ENCODE results near the gene GBP2. TPM values are rescaled to one million over a fixed set of nuclear protein-coding genes. Genes with fewer than 3 reads are reported as not detected.

GBP2 gene
- 48.1 and 87.7 TPM in 2 replicates for total RNA-seq

GRCh38 chr1:89125913-89126580, at the start of gene GBP2:
Gene GBP2, minus strand, starts transcription at chr1:89126114. Its CDS starts 4,148 bp downstream, at chr1:89121966.

GRCh38 chr1:89065079-89065868, 60.6 kb downstream of the GBP2 start, which contains the start of gene GBP1:
Gene GBP1, minus strand, starts transcription at chr1:89065208. Its CDS starts 1,974 bp downstream, at chr1:89063234.

Other genes with a start within 250 kb of the GBP2 start
- 41.0 and 46.2 TPM in 2 replicates for gene GTF2B, start 234.5 kb downstream of the GBP2 start, total RNA-seq
- gene KYAT3, start 133.5 kb downstream of the GBP2 start, total RNA-seq = 15.9 and 50.4 TPM in 2 replicates
- 5.6 and 8.2 TPM in 2 replicates for gene RBMXL1, start 133.5 kb downstream of the GBP2 start, total RNA-seq
- 18.9 and 32.5 TPM in 2 replicates for gene GBP3, start 103.2 kb downstream of the GBP2 start, total RNA-seq
- gene GBP1, start 60.9 kb downstream of the GBP2 start, total RNA-seq = 11.0 and 19.7 TPM in 2 replicates
- gene GBP7, start 49.9 kb upstream of the GBP2 start, total RNA-seq = not detected in 2 replicates
- gene GBP4, start 72.8 kb upstream of the GBP2 start, total RNA-seq = 0.16 and 0.26 TPM in 2 replicates
- gene GBP5, start 146.7 kb upstream of the GBP2 start, total RNA-seq = 0.16 TPM in 1 of 2 replicates, not detected in the other
- gene GBP6, start 237.9 kb upstream of the GBP2 start, total RNA-seq = 0.17 TPM in 1 of 2 replicates, not detected in the other